Retinal pigment epithelial cell (primary cell): ENCODE results near the gene FBLN1.

ENCODE experiments used
- DNase-seq: peaks from one replicate; pipeline ENCODE4 v3.0.0-alpha.2; 2010; ENCODE audit warnings: low read depth
- H3K4me3 ChIP-seq: 2 replicates; pipeline ENCODE4 v1.5.1; 2011; ENCODE audit warnings: mild to moderate bottlenecking, low read length, control low read depth, moderate library complexity
- TF ChIP-seq, protein P1 (sequence below): conservative IDR thresholded peaks from 2 replicates; pipeline ENCODE4 v1.5.1; 2011; ENCODE audit warnings: low read depth, low read length, control low read depth, inconsistent platforms

Gene FBLN1

GRCh38 chr22:45548247-45548840 lies 45.7 kb downstream of the FBLN1 start:
- DNase-seq, result no peak
- no peak overlapping the region for H3K4me3 ChIP-seq
- TF ChIP-seq, protein P1, sequence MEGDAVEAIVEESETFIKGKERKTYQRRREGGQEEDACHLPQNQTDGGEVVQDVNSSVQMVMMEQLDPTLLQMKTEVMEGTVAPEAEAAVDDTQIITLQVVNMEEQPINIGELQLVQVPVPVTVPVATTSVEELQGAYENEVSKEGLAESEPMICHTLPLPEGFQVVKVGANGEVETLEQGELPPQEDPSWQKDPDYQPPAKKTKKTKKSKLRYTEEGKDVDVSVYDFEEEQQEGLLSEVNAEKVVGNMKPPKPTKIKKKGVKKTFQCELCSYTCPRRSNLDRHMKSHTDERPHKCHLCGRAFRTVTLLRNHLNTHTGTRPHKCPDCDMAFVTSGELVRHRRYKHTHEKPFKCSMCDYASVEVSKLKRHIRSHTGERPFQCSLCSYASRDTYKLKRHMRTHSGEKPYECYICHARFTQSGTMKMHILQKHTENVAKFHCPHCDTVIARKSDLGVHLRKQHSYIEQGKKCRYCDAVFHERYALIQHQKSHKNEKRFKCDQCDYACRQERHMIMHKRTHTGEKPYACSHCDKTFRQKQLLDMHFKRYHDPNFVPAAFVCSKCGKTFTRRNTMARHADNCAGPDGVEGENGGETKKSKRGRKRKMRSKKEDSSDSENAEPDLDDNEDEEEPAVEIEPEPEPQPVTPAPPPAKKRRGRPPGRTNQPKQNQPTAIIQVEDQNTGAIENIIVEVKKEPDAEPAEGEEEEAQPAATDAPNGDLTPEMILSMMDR, result no peak

DNA sequence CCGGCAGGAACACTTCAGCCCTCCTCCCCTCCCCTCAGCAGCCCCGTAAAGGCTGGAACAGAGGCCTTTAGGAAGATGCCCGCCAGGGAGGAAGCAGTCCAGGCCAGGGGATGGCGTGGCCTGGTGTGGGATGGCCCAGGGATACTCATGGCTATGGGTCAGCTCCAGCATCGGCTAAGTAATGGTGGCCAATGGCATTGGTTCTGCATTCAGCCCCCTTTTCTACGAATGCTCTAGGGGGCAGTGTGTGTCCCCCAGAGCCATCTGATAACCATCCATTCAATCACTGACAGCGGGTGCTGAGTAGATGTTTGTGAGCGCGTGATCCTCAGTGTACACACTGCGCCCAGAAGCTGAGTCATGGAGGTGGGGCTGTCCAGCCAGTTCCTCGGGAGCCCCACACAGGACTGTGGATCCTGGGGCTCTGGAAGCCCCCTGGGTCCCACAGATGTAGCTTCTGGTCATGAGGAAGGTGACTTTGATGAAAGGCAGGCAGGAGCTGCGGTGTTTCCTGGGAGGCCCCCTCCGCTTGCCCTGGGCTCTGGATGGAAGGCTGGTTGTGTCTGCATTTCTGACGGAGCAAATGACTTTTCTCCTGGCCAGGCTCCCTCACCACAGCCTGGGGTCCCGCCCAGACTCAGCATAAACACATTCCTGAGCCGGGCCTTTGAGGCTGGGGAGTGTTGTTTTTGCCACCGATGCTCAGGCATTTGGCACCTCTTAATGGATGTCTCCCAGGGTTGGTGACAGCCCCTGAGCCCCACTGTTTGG lies 46.5 kb downstream of the FBLN1 start:
- DNase-seq, result no peak
- H3K4me3 ChIP-seq, result no peak overlapping the region
- TF ChIP-seq, protein P1, result peak; percentile 31

GRCh38 chr22:45549762-45550378 lies 47.2 kb downstream of the FBLN1 start:
- TF ChIP-seq, protein P1, result no peak
- no peak overlapping the region for H3K4me3 ChIP-seq
- no peak for DNase-seq

DNA sequence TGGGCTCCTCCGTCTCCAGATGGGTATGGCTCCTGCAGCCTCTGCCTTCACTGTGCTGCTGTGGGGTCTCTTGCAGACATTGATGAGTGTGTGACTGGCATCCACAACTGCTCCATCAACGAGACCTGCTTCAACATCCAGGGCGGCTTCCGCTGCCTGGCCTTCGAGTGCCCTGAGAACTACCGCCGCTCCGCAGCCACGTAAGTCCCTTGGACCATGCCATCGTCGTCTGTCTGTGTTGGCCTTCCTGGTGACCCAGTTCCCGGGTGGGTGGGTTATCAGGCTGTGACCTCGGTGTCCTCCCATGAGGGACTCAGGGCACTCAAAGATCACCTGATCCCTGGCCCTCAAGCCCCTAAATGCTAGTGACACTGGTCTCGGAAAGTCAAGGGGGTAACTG lies 47.7 kb downstream of the FBLN1 start:
- H3K4me3 ChIP-seq, result no peak overlapping the region
- no peak for DNase-seq
- TF ChIP-seq, protein P1, result no peak

GRCh38 chr22:45550891-45551290 lies 48.2 kb downstream of the FBLN1 start:
- no peak overlapping the region for H3K4me3 ChIP-seq
- TF ChIP-seq, protein P1, result no peak
- DNase-seq, result no peak

- DNase-seq, result no peak
- TF ChIP-seq, protein P1, result no peak
Observed at GRCh38 chr22:45551310-45552016, 48.8 kb downstream of the FBLN1 start.

More at GRCh38 chr22:45551310-45552016, 48.8 kb downstream of the FBLN1 start:
- no peak overlapping the region for H3K4me3 ChIP-seq
